ENCODE data around the gene BTBD9. TPM values are rescaled to one million over a fixed set of nuclear protein-coding genes. Genes with fewer than 3 reads are reported as not detected.

The BTBD9 gene
- total RNA-seq, 1 donor from 2014 or later: 10.3 TPM

GRCh38 chr6:38194282-38194572 is 445.5 kb downstream of the BTBD9 start:
- Mint-ChIP-seq H3K9me3 (ENCODE audit: unreplicated experiment) (no peaks in the 10 kb centered on the region), H3K4me3 (ENCODE audit: unreplicated experiment) (no peak overlapping the region), H3K36me3 (ENCODE audit: low read depth, unreplicated experiment) (peaks cover under 1% of the 10 kb centered on the region)

GRCh38 chr6:38193481-38194281 is 446.0 kb downstream of the BTBD9 start:
- H3K9me3 Mint-ChIP-seq (ENCODE audit: unreplicated experiment): no peaks in the 10 kb centered on the region
- DNase-seq (ENCODE audit: low spot score): no peak
- H3K27ac Mint-ChIP-seq (ENCODE audit: unreplicated experiment): peak overlapping the region; percentile 9
- TF ChIP-seq, protein P1, sequence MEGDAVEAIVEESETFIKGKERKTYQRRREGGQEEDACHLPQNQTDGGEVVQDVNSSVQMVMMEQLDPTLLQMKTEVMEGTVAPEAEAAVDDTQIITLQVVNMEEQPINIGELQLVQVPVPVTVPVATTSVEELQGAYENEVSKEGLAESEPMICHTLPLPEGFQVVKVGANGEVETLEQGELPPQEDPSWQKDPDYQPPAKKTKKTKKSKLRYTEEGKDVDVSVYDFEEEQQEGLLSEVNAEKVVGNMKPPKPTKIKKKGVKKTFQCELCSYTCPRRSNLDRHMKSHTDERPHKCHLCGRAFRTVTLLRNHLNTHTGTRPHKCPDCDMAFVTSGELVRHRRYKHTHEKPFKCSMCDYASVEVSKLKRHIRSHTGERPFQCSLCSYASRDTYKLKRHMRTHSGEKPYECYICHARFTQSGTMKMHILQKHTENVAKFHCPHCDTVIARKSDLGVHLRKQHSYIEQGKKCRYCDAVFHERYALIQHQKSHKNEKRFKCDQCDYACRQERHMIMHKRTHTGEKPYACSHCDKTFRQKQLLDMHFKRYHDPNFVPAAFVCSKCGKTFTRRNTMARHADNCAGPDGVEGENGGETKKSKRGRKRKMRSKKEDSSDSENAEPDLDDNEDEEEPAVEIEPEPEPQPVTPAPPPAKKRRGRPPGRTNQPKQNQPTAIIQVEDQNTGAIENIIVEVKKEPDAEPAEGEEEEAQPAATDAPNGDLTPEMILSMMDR (IDR thresholded peaks at IDR 0.05; ENCODE audit: unreplicated experiment): no peak
- no peak overlapping the region for H3K4me3 Mint-ChIP-seq (ENCODE audit: unreplicated experiment)
- peaks cover 26% of the 10 kb centered on the region for H3K4me1 Mint-ChIP-seq (ENCODE audit: unreplicated experiment)
- peaks cover 6% of the 10 kb centered on the region for H3K27me3 Mint-ChIP-seq (ENCODE audit: unreplicated experiment)
- peaks cover 3% of the 10 kb centered on the region for H3K36me3 Mint-ChIP-seq (ENCODE audit: low read depth, unreplicated experiment)

More at GRCh38 chr6:38194282-38194572, 445.5 kb downstream of the BTBD9 start:
- H3K4me1 Mint-ChIP-seq (ENCODE audit: unreplicated experiment): peaks cover 23% of the 10 kb centered on the region
- H3K27me3 Mint-ChIP-seq (ENCODE audit: unreplicated experiment): peaks cover 3% of the 10 kb centered on the region
- no peak overlapping the region for H3K27ac Mint-ChIP-seq (ENCODE audit: unreplicated experiment)
- TF ChIP-seq, protein P1 (IDR thresholded peaks at IDR 0.05; ENCODE audit: unreplicated experiment): no peak
- no peak for DNase-seq (ENCODE audit: low spot score)

GRCh38 chr6:38193051-38193450 is 446.7 kb downstream of the BTBD9 start:
- H3K4me3 Mint-ChIP-seq (ENCODE audit: unreplicated experiment): no peak overlapping the region
- no peak overlapping the region for H3K27ac Mint-ChIP-seq (ENCODE audit: unreplicated experiment)
- H3K4me1 Mint-ChIP-seq (ENCODE audit: unreplicated experiment): peaks cover 26% of the 10 kb centered on the region
- H3K36me3 Mint-ChIP-seq (ENCODE audit: low read depth, unreplicated experiment): peaks cover 3% of the 10 kb centered on the region
- no peak for DNase-seq (ENCODE audit: low spot score)
- H3K9me3 Mint-ChIP-seq (ENCODE audit: unreplicated experiment): no peaks in the 10 kb centered on the region
- TF ChIP-seq, protein P1 (IDR thresholded peaks at IDR 0.05; ENCODE audit: unreplicated experiment): no peak
- H3K27me3 Mint-ChIP-seq (ENCODE audit: unreplicated experiment): peaks cover 4% of the 10 kb centered on the region

DNA sequence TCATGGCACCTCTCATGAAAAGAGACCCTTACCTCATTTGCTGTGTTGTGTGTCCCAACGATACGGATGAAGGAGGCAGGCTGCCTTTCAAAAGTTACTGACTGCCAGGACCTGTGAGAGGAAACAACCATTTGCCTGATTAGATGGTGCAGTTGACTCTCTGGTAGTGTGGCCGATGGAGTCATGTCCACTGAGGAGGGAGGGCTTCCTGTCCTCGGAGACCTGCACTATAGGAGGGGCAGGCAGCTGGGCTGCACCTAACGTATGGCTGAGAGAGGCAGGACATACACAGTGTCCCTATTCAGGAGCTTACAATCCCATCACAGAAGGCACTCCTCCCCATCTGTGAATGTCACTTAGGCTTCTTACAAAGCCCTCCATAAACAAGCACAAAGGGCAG is 447.2 kb downstream of the BTBD9 start:
- H3K4me3 Mint-ChIP-seq (ENCODE audit: unreplicated experiment): no peak overlapping the region
- DNase-seq (ENCODE audit: low spot score): no peak
- no peak overlapping the region for H3K27ac Mint-ChIP-seq (ENCODE audit: unreplicated experiment)
- H3K4me1 Mint-ChIP-seq (ENCODE audit: unreplicated experiment): peaks cover 27% of the 10 kb centered on the region
- peaks cover 4% of the 10 kb centered on the region for H3K27me3 Mint-ChIP-seq (ENCODE audit: unreplicated experiment)
- H3K36me3 Mint-ChIP-seq (ENCODE audit: low read depth, unreplicated experiment): peaks cover 3% of the 10 kb centered on the region
- TF ChIP-seq, protein P1 (IDR thresholded peaks at IDR 0.05; ENCODE audit: unreplicated experiment): no peak
- H3K9me3 Mint-ChIP-seq (ENCODE audit: unreplicated experiment): no peaks in the 10 kb centered on the region

DNA sequence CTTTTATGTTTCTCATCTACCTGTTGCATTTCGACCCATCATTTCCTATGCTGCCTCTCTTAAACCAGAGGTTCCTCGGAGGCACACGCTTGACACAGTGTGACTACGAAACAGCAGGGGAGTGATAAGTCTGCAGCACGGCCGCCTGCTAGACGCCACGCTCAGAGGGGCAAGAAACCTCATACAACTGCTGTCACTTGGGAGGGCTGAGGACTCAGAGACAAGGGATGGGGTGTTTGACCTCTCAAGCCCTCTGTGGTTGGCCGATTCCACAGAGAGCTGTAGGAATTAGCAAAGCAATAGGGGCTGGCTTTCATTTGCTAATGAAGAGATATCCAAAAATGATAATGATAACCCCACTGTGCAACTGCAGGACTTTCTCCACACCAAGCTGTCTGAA is 447.7 kb downstream of the BTBD9 start:
- Mint-ChIP-seq H3K36me3 (ENCODE audit: low read depth, unreplicated experiment) (peaks cover 3% of the 10 kb centered on the region), H3K27me3 (ENCODE audit: unreplicated experiment) (peaks cover 4% of the 10 kb centered on the region), H3K9me3 (ENCODE audit: unreplicated experiment) (no peaks in the 10 kb centered on the region), H3K4me1 (ENCODE audit: unreplicated experiment) (peaks cover 32% of the 10 kb centered on the region), H3K4me3 (ENCODE audit: unreplicated experiment) (no peak overlapping the region), H3K27ac (ENCODE audit: unreplicated experiment) (no peak overlapping the region)
- DNase-seq (ENCODE audit: low spot score): no peak
- TF ChIP-seq, protein P1 (IDR thresholded peaks at IDR 0.05; ENCODE audit: unreplicated experiment): no peak

Data from endothelial cell (in vitro differentiated cells).